ENCODE data around the gene ERBB3.

GRCh38 chr12:56098592-56098991 is 18.6 kb downstream of the ERBB3 start:
- TF ChIP-seq CTCF (IDR thresholded peaks at IDR 0.05) (no peak), POLR2A (IDR thresholded peaks at IDR 0.05) (no peak), EP300 (IDR thresholded peaks at IDR 0.05) (no peak)
